Panc1 (cell line): ENCODE results near the gene SUSD4. TPM values are rescaled to one million over a fixed set of nuclear protein-coding genes. Genes with fewer than 3 reads are reported as not detected.

Experiments used
- ATAC-seq: fragments of 200-7000 bp; cut with Tn5 transposase; 2 replicates; pipeline ENCODE4 v1.9.1; 2020; ENCODE audit warnings: mild to moderate bottlenecking, moderate library complexity
- BruUV-seq: library from RNA; stranded (reverse); fragments of 400-500 nt; replicated peaks from 2 replicates; lab custom pipeline; 2021; lab: Mats Ljungman, UMichigan
- CTCF ChIA-PET: fragments of 300-600 bp; sonication (Branson Sonifier 250); formaldehyde crosslinking; loops from one replicate; lab custom pipeline; 2022; ENCODE audit warnings: antibody characterized with exemption; lab: Charles Lee
- POLR2A ChIA-PET: fragments of 300-600 bp; sonication (Branson Sonifier 250); formaldehyde crosslinking; loops from one replicate; lab custom pipeline; 2022; ENCODE audit warnings: antibody characterized with exemption; lab: Charles Lee
- DNase-seq: peaks from one replicate; pipeline ENCODE4 v3.0.0-alpha.2; 2010; ENCODE audit warnings: low read depth, low spot score
- H3K27ac ChIP-seq: 2 replicates; pipeline ENCODE4 v1.5.1; 2011; ENCODE audit warnings: mild to moderate bottlenecking, low read length, inconsistent platforms
- H3K27me3 ChIP-seq: fragments of 200-500 bp; sonication (Bioruptor generic); 2 replicates; pipeline ENCODE4 v1.6.0; 2014; ENCODE audit warnings: low read length, inconsistent platforms; ENCODE audit not compliant: control insufficient read depth, insufficient read depth
- H3K36me3 ChIP-seq: fragments of 200-500 bp; sonication (Bioruptor generic); 2 replicates; pipeline ENCODE4 v1.5.1; 2014; ENCODE audit warnings: inconsistent platforms, mild to moderate bottlenecking, low read length, moderate library complexity; ENCODE audit not compliant: control insufficient read depth, insufficient read depth
- H3K4me1 ChIP-seq: 2 replicates; pipeline ENCODE4 v1.5.1; 2011; ENCODE audit warnings: inconsistent platforms, mild to moderate bottlenecking, low read length, moderate library complexity; ENCODE audit not compliant: control insufficient read depth, insufficient read depth
- H3K4me3 ChIP-seq, 2 experiments: 2 replicates each; pipeline ENCODE4 v1.5.1; 2011 to 2012; ENCODE audit warnings: low read depth in 2 of 2, low read length in 2 of 2, mild to moderate bottlenecking in 2 of 2, inconsistent platforms in 1 of 2, moderate library complexity in 1 of 2
- H3K9me3 ChIP-seq: fragments of 200-500 bp; sonication (Bioruptor generic); 2 replicates; pipeline ENCODE4 v1.5.1; 2014; ENCODE audit warnings: low read depth, mild to moderate bottlenecking, inconsistent platforms, low read length, moderate library complexity; ENCODE audit not compliant: control insufficient read depth, insufficient read depth
- POLR2AphosphoS5 ChIP-seq: IDR thresholded peaks from 2 replicates; pipeline ENCODE4 v1.6.1; 2012; ENCODE audit warnings: mild to moderate bottlenecking, low read depth, low read length, moderate library complexity
- REST ChIP-seq, 2 experiments: IDR thresholded peaks; 2 replicates each; pipeline ENCODE4 v1.6.1; 2011 to 2012; ENCODE audit warnings: low read depth in 2 of 2, control low read depth in 1 of 2, low read length in 1 of 2, mild to moderate bottlenecking in 1 of 2, moderate library complexity in 1 of 2; ENCODE audit not compliant: insufficient read depth in 1 of 2
- SIN3A ChIP-seq: IDR thresholded peaks from 2 replicates; pipeline ENCODE4 v1.6.1; 2012; ENCODE audit warnings: low read depth, mild to moderate bottlenecking, low read length, moderate library complexity, borderline replicate concordance; ENCODE audit not compliant: insufficient read depth
- TCF7L2 ChIP-seq: IDR thresholded peaks from 2 replicates; pipeline ENCODE4 v1.6.1; 2011; ENCODE audit warnings: mild to moderate bottlenecking, low read depth, low read length, inconsistent platforms
- in situ Hi-C: cut with HindIII; loops from 2 replicates; pipeline ENCODE4 v1.10.0; 2016; ENCODE audit warnings: low sequenced_read_pairs, low pct_unique_long_range_greater_than_20kb
- intact Hi-C: fragments of 100-400 bp; cut with micrococcal nuclease; formaldehyde crosslinking; loops from one replicate; pipeline ENCODE4 v1.10.0; 2022; ENCODE audit not compliant: unreplicated experiment
- total RNA-seq: library from RNA; stranded (reverse); gene quantifications from one replicate; pipeline ENCODE4 v1.2.1, GENCODE V29; 2021; ENCODE audit not compliant: unreplicated experiment
- TF ChIP-seq, protein P1 (sequence below): fragments of 450-650 bp; IDR thresholded peaks from 2 replicates; pipeline ENCODE4 v1.5.1; 2017; ENCODE audit warnings: mild to moderate bottlenecking

Gene SUSD4
- total RNA-seq, 1 experiment from 2014 or later, result 0.28 TPM

DNA sequence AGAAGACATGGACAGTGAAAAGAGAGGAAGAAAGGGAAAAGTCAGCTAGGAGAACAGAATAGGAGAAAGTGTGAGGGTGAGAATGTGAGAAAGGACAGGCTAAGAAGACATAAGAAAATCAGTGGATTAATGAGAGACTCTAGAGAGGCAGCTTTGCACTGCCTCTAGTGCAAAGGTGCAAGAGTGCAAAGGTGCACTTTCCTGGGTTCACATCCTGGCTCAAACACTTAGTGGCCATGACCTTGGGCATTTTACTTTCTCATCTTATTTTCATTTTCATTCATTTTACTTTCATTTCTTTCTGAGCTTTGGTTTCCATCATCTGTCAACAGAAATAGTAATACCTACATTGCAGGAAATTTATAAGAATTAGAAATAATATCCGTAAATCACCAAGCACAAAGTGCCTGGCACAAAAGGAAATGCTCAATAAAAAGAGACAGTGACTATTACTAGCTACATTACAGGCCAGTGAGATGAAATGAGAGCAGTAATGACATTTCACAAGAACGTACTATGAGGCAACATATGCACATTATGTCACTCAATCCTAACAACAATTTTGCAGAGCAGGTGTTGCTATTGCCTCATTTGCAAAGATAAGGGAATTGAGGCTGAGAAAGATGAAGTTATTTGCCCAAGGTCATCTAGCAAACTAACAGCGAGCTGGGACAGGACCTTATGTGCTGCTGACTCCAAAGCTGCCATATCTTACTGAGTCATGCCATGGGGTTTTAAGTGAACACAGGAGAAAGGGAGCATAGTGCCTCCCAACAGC, 113.9 kb downstream of the SUSD4 start:
- no TSS peak for BruUV-seq
- DNase-seq (no peak), ATAC-seq (no peak)
- Histone ChIP-seq H3K4me1 (no peaks in the 10 kb centered on the region), H3K9me3 (no peaks in the 10 kb centered on the region), H3K27ac (no peak overlapping the region), H3K4me3 (no peak overlapping the region), H3K36me3 (no peaks in the 10 kb centered on the region), H3K27me3 (peaks cover 8% of the 10 kb centered on the region)
- ChIA-PET POLR2A (no interaction called here), CTCF (interaction anchor here (1.2 kb wide), 1 partner anchor 116 kb away, joined by 4 read pairs; no protein-coding TSS in a partner anchor)
- in situ Hi-C loops (no loop called here), intact Hi-C loops (no loop called here)
- TF ChIP-seq SIN3A (no peak), TCF7L2 (no peak), POLR2AphosphoS5 (no peak), REST (IDR thresholded peaks at IDR 0.05; ENCODE audit: insufficient read depth in 1 of 2, low read depth in 2 of 2, low read length in 1 of 2) (no peak)
- TF ChIP-seq, protein P1, sequence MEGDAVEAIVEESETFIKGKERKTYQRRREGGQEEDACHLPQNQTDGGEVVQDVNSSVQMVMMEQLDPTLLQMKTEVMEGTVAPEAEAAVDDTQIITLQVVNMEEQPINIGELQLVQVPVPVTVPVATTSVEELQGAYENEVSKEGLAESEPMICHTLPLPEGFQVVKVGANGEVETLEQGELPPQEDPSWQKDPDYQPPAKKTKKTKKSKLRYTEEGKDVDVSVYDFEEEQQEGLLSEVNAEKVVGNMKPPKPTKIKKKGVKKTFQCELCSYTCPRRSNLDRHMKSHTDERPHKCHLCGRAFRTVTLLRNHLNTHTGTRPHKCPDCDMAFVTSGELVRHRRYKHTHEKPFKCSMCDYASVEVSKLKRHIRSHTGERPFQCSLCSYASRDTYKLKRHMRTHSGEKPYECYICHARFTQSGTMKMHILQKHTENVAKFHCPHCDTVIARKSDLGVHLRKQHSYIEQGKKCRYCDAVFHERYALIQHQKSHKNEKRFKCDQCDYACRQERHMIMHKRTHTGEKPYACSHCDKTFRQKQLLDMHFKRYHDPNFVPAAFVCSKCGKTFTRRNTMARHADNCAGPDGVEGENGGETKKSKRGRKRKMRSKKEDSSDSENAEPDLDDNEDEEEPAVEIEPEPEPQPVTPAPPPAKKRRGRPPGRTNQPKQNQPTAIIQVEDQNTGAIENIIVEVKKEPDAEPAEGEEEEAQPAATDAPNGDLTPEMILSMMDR, result no peak

DNA sequence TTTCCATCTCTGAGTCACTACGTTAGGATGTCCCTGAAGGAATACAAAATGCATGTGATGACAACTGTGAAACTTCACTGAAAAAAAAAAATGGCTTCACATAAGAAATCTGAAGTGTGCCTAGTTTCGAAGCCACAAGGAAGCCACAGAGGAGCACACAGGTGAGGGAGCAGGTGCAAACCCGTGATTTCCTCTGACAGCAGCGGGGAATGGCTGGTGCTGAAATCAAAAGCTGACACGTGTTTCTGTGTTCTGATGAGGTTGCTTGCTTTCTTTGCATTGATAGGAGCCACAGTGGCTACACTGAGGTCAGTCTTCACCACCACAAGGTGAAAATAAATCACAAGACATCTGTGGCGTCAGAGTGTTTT, 115.2 kb downstream of the SUSD4 start:
- no peak overlapping the region for H3K27ac ChIP-seq
- no peaks in the 10 kb centered on the region for H3K9me3 ChIP-seq
- ATAC-seq (no peak), DNase-seq (no peak)
- H3K36me3 ChIP-seq, result no peaks in the 10 kb centered on the region
- POLR2A ChIA-PET, result no interaction called here
- in situ Hi-C loops (no loop called here), intact Hi-C loops (no loop called here)
- BruUV-seq, result no TSS peak
- H3K27me3 ChIP-seq, result peaks cover 11% of the 10 kb centered on the region
- H3K4me3 ChIP-seq, result no peak overlapping the region
- TF ChIP-seq POLR2AphosphoS5, result no peak
- TF ChIP-seq REST (IDR thresholded peaks at IDR 0.05; ENCODE audit: insufficient read depth in 1 of 2, low read depth in 2 of 2, low read length in 1 of 2), result no peak
- TF ChIP-seq, protein P1, result no peak
- no peak for TF ChIP-seq TCF7L2
- TF ChIP-seq SIN3A, result no peak
- CTCF ChIA-PET, result no interaction called here
- no peaks in the 10 kb centered on the region for H3K4me1 ChIP-seq
